Progenitor cell of endocrine pancreas (in vitro differentiated cells): Measurements from ENCODE around the gene EEF1A2. TPM values are rescaled to one million over a fixed set of nuclear protein-coding genes. Genes with fewer than 3 reads are reported as not detected.
A peak's percentile ranks its signal among the peaks of the same experiment; 100 is the strongest.

Experiments used
- DNase-seq: peaks from one replicate; pipeline ENCODE4 v3.0.0; 2021; ENCODE audit warnings: low spot score; ENCODE audit not compliant: unreplicated experiment
- H3K27ac Mint-ChIP-seq: 2 replicates; pipeline ENCODE4 v1.8.0; 2021; ENCODE audit warnings: mild to moderate bottlenecking, moderate library complexity, mixed read lengths
- H3K27me3 Mint-ChIP-seq: 2 replicates; pipeline ENCODE4 v1.8.0; 2021; ENCODE audit warnings: mixed read lengths
- H3K36me3 Mint-ChIP-seq: 2 replicates; pipeline ENCODE4 v1.8.0; 2022; ENCODE audit warnings: mixed read lengths; ENCODE audit not compliant: insufficient read depth
- H3K4me1 Mint-ChIP-seq: 2 replicates; pipeline ENCODE4 v1.8.0; 2021; ENCODE audit warnings: low read depth, mixed read lengths
- H3K4me3 Mint-ChIP-seq: 2 replicates; pipeline ENCODE4 v1.8.0; 2021; ENCODE audit warnings: low read depth, mild to moderate bottlenecking, moderate library complexity, mixed read lengths
- H3K9me3 Mint-ChIP-seq: 2 replicates; pipeline ENCODE4 v1.8.0; 2021; ENCODE audit warnings: low read depth, mixed read lengths
- total RNA-seq: library from RNA; stranded (reverse); gene quantifications from 2 replicates; pipeline ENCODE4 v1.2.1, GENCODE V29; 2021
- TF ChIP-seq, protein P1 (sequence below): fragments of 200-600 bp; sonication (generic); IDR thresholded peaks from one replicate; pipeline ENCODE4 v1.5.0; 2021; ENCODE audit warnings: antibody characterized with exemption, mild to moderate bottlenecking; ENCODE audit not compliant: unreplicated experiment

Gene EEF1A2
- total RNA-seq, 1 donor from 2014 or later = 11.0 TPM

DNA sequence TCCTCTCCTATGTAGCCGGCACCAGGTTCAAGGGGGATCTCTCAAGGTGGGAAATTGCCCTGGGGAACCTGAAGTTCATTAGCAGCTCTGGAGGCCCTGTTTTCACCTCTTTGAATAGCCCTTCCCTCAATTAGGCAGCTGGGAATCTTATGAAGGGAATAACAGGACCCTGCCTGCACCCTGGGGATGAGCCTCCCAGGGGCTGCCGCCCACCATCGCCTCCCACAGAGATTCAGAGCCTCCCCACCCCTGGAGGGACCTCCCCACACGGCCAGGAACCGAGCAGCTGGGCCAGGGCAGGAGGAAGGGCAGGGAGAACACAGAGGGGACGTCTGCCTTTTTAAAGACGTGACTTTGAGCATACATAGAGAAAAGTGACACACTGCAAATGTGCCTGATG, 4.6 kb upstream of the EEF1A2 start:
- TF ChIP-seq, protein P1, sequence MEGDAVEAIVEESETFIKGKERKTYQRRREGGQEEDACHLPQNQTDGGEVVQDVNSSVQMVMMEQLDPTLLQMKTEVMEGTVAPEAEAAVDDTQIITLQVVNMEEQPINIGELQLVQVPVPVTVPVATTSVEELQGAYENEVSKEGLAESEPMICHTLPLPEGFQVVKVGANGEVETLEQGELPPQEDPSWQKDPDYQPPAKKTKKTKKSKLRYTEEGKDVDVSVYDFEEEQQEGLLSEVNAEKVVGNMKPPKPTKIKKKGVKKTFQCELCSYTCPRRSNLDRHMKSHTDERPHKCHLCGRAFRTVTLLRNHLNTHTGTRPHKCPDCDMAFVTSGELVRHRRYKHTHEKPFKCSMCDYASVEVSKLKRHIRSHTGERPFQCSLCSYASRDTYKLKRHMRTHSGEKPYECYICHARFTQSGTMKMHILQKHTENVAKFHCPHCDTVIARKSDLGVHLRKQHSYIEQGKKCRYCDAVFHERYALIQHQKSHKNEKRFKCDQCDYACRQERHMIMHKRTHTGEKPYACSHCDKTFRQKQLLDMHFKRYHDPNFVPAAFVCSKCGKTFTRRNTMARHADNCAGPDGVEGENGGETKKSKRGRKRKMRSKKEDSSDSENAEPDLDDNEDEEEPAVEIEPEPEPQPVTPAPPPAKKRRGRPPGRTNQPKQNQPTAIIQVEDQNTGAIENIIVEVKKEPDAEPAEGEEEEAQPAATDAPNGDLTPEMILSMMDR = no peak
- Mint-ChIP-seq H3K36me3 (no peaks in the 10 kb centered on the region), H3K4me1 (no peaks in the 10 kb centered on the region), H3K27me3 (peaks cover 28% of the 10 kb centered on the region), H3K4me3 (no peak overlapping the region), H3K27ac (no peak overlapping the region), H3K9me3 (peaks cover 11% of the 10 kb centered on the region)
- DNase-seq = no peak

DNA sequence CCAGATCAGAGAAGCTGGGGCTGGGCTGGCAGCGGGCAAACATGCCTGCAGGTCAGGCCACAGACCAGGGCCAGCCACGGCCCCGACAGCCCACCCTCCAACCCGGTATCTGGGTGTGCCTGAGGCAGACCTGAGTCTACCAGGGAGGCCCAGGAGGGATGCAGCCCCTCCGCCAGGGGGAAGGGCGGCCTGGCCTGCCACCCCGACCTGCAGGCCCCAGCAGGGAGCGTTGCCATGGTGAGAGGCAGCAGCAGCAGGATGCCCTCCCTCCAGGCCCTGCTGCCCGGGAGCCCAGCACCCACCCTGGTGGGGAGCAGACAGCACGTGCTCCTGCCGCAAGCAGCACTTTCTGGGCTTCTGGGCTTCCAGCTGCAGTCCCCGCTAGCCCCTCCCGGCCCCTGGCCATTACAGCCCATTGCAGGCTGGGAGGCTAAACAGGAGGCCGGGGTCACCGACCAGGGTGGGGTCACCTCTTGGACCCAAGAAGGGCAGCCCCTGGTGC, 3.8 kb upstream of the EEF1A2 start:
- DNase-seq = peak; percentile 8
- Mint-ChIP-seq H3K36me3 (no peaks in the 10 kb centered on the region), H3K4me3 (no peak overlapping the region), H3K27me3 (peaks cover 25% of the 10 kb centered on the region), H3K4me1 (no peaks in the 10 kb centered on the region), H3K27ac (no peak overlapping the region), H3K9me3 (peaks cover 5% of the 10 kb centered on the region)
- TF ChIP-seq, protein P1 = no peak

DNA sequence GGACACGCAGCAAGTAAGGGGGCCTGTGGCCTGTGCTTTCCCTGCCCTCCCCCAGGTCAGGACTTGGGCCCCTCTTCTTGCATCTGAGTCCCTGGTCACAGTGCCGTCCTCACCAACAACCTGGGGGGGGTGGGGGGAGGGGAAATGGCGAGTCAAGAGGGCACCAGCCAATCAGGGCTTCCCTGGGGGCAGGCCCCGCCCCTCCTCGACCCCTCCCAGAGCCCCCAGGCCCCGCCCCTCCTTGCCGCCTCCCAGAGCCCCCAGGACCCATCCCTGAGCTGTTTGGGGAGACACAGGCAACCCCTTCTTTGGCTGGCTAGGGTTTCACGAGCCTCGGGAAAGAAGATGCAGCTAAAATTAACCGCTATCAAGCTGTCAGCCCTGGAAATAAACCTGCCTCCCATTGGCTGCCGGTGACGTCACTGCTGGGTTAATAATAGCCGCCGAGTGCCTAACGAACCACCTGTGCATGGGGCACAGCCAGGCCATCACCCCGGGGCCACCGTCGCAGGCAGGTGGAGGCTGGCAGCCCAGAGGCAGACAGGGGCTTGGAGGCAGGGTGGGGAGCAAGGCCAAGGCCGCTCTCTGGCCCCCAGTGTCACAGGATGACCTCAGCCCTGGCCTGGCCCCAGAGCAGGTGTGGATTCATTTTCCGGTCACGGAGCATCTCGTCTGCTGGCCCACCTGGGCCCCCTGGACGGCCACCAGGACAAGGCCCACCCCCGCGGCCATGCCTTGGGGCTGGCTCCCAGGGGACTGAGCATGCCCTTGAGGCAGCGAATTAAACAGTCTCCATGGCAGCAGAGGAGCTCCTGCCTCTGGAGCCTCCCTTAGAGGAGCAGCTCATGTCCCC, 3.2 kb upstream of the EEF1A2 start:
- peak; percentile 14 for DNase-seq
- H3K4me3 Mint-ChIP-seq = no peak overlapping the region
- H3K9me3 Mint-ChIP-seq = peaks cover 5% of the 10 kb centered on the region
- H3K27ac Mint-ChIP-seq = no peak overlapping the region
- no peaks in the 10 kb centered on the region for H3K36me3 Mint-ChIP-seq
- H3K27me3 Mint-ChIP-seq = peaks cover 28% of the 10 kb centered on the region
- no peaks in the 10 kb centered on the region for H3K4me1 Mint-ChIP-seq
- TF ChIP-seq, protein P1 = no peak

DNA sequence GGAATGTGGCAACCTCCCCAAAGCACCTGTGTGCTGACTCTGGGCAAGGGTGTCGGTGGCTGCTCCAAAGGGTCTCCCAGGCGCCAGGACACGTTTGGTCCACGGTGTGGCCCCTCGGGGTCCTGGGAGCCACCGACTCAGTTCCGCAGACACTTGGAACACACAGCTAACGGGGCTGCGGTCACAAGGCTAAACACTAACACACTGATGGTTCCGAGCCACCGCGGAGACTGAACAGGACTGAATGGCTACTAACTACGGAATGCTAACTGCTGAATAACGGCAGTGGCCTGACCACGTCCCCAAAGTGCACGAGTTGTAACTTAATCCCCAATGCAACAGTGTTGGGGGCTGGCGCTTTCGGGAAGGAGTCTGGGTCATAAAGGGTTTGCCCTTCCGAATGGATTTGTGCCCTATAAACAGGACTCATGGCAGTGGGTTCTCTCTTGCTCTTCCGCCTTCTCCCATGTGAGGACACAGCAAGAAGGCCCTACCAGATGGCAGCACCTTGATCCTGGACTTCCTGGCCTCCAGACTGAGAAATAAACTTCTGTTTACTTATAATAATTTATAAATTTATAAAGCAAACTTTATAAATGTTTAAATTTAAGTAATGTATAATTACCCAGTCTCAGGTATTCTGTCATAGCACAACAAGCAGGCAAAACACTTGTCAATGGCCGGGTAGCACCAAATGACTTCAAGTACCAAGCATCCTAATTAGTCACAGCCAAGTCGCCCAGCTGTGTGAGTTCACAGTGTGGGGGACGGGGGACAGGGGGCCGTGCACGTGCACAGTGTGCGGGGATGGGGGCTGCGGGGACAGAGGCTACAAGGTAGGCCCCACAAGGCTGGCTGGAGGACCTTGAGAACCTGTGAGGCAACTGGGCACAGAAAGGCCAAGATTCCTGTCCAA, 2.3 kb upstream of the EEF1A2 start:
- peaks cover 1% of the 10 kb centered on the region for H3K4me1 Mint-ChIP-seq
- H3K4me3 Mint-ChIP-seq = no peak overlapping the region
- DNase-seq = no peak
- peaks cover 5% of the 10 kb centered on the region for H3K9me3 Mint-ChIP-seq
- no peak overlapping the region for H3K27ac Mint-ChIP-seq
- H3K27me3 Mint-ChIP-seq = peaks cover 32% of the 10 kb centered on the region
- H3K36me3 Mint-ChIP-seq = no peaks in the 10 kb centered on the region
- TF ChIP-seq, protein P1 = no peak

DNA sequence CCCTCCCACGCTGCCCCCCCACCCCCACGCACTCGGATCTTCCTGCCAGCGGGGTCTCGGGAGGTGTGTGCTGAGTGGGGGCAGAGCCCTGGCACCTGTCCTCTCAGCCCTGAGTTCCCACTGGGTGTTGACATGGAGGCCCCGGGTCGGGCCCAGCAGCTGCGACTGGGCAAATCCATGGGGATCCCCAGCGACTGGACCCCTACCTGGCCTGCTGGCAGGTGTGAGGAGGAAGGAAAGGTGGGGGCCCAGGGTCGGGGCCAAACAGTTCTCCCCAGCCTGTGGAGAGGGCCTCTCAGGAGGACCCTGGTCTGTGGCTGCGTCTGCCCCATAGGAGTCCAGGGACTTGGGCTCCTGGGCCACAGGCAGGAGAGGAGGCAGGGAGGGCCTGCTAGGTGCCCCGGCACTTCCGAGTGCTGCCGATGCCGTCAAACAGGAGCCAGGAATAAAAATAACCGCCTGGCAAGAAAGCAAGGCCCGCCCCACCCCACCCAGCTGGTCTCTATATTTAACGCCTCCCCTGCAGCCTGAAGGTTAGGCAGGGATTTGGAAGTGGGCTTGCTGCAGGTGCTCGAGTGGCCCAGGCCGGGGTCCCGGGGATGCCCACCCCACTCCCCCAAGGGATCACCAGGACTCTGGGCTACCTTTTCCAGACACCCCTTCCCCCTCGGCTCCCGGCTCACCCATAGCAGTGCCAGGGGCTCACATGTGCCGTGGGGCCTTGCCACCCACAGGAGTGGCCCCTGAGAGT, 1.4 kb upstream of the EEF1A2 start:
- TF ChIP-seq, protein P1 = no peak
- H3K4me3 Mint-ChIP-seq = no peak overlapping the region
- no peak overlapping the region for H3K27ac Mint-ChIP-seq
- no peaks in the 10 kb centered on the region for H3K36me3 Mint-ChIP-seq
- peaks cover 33% of the 10 kb centered on the region for H3K27me3 Mint-ChIP-seq
- peaks cover 1% of the 10 kb centered on the region for H3K4me1 Mint-ChIP-seq
- H3K9me3 Mint-ChIP-seq = peaks cover 5% of the 10 kb centered on the region
- DNase-seq = peak; percentile 9
